Stimulated activated CD8-positive, alpha-beta memory T cell treated with anti-CD3 and anti-CD28 coated beads, Interleukin-12 subunit alpha, Interleukin-12 subunit beta, amount 100 ng/mL, for 1 hour (primary cell): ENCODE measurements around the gene CERCAM.

Source experiments
- DNase-seq: peaks from one replicate; pipeline ENCODE4 v3.0.0-alpha.2; 2020; ENCODE audit warnings: low read depth

Gene CERCAM, protein sequence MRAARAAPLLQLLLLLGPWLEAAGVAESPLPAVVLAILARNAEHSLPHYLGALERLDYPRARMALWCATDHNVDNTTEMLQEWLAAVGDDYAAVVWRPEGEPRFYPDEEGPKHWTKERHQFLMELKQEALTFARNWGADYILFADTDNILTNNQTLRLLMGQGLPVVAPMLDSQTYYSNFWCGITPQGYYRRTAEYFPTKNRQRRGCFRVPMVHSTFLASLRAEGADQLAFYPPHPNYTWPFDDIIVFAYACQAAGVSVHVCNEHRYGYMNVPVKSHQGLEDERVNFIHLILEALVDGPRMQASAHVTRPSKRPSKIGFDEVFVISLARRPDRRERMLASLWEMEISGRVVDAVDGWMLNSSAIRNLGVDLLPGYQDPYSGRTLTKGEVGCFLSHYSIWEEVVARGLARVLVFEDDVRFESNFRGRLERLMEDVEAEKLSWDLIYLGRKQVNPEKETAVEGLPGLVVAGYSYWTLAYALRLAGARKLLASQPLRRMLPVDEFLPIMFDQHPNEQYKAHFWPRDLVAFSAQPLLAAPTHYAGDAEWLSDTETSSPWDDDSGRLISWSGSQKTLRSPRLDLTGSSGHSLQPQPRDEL

DNA sequence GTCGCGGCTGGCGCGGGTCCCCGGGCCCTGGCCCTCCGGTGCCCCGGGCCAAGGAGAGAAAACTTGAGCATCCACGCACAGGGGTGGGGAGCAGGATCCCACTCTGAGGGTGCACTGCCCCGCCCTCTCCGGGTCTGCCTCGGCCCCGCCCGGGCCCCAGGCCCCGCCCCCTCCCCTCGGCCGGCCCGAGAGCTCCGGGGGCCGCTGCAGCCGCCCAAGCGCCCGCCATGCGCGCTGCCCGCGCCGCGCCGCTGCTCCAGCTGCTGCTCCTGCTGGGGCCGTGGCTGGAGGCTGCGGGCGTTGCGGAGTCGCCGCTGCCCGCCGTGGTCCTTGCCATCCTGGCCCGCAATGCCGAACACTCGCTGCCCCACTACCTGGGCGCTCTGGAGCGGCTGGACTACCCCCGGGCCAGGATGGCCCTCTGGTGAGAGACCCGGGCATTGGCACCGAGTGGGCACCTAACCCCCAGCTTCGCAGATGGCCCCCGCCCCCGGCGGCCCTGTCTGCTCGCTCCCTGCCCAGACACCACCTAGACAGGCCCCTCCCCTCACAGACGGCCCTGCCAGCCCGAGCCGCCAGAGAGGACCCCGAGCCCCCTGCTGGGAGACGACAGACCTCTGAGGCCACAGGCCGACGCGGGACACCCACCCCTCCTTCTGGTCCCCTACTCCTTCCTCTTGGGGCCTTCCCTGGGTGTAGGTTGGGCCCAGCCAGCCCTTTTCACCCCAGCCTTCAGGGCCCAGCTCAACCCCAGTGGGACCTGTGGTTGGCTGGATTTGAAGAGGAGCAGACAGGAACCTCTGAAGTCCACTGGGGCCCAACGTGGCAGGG lies at the start of gene CERCAM:
Gene CERCAM (plus strand): TSS at position 207 of the 831 bp plus-strand sequence. CDS start 21 bp downstream, at position 228.
- peak; percentile 20 for DNase-seq

DNA sequence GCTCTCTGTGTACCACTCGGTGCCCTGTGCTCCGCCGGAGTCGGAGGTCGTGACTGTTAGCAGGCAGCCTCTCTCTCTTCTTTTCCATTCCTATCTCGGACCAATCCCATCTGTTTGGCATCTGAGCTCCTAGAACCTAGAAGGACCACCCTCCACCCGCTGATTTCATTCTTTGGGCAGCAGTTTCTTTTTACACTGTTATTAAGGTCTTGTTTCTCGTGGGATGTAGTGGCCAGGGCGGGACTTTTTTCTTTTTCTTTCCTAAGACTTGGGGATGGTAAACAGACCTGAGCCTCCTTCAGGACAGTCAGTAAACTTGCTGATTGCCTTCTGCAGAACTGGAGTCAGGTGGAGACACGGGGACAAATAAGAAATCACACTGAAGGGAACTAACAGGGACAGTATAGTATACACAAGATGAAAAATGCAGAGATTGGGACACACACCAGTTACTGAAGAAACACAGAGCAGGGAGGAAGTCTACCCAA lies 49.0 kb upstream of the CERCAM start:
- DNase-seq, result no peak

DNA sequence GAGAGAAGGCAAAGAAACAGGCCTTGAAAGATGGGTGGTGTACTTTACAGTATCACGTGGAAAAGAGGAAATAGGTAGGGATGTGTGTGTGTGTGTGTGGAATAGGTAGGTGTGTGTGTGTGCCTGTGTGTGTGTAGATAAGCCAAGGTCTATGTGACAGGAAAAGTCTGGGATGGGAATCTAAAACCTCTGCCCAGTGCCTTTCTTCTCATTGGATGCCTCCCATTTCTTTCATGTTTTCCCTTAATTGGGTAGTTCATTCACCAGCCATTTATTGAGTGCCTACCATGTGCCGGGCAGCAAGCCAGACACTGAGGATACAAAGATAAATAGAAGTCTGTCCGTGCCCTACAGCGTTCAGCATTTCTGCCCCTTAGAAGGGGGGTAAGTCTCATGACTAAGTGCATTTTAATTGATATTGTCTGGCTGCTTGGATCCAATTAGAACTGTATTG lies 48.4 kb upstream of the CERCAM start:
- DNase-seq, result no peak

DNA sequence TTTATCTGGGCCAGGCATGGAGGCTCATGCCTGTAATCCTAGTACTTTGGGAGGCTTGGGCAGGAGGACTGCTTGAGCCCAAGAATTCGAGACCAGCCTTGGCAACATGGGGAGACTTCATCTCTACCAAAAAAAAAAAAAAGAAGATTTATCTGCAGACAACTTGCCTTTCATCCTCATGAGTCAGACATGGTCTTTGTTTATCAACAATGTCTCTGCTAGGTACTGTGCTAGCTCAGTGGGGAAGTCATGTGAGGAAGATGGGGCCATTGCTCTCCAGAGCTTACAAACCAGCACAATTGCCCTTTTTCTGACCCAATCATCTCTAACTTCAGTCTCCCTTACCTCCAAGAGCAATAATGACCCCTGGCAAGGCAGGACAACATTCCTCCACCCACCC lies 47.9 kb upstream of the CERCAM start:
- DNase-seq, result no peak

DNA sequence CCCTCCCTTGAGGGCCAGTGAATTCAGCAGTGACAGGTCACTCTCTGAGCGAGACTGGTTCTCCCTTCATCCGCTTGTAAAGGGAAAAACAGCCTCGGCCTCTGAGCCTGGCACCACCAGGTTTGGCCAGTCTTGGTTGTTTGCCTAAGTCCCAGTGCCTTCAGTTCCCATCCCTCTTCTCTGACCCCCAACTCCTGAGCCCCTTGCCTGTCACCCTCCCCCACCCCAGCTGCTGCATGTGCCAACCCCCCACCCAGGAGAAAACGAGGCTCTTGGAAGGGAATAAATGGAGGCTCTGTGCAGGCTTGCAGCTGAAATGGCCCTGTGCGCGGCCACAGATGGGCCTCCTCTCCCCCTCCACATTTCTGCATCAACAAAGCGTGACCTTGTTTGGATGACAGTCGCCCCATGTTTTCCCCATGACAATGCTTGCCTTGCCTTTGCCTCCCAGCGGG lies 46.4 kb upstream of the CERCAM start:
- DNase-seq, result no peak

DNA sequence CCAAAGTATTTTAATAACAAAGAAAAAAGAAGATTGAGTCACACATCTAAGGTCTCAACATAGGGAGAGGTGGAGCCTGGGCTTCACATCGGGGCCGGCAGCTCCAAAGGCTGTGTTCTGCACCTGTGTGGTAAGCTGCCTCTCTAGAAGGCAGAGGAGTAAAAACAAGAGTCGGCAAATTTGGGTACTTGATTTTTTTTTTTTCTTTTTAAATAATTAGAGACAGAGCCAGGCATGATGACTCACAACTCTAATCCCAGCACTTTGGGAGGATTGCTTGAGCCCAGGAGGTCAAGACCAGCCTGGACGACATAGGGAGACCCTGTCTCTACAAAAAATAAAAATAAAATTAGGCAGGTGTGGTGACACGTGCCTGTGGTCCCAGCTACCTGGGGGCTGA lies 44.8 kb upstream of the CERCAM start:
- no peak for DNase-seq

DNA sequence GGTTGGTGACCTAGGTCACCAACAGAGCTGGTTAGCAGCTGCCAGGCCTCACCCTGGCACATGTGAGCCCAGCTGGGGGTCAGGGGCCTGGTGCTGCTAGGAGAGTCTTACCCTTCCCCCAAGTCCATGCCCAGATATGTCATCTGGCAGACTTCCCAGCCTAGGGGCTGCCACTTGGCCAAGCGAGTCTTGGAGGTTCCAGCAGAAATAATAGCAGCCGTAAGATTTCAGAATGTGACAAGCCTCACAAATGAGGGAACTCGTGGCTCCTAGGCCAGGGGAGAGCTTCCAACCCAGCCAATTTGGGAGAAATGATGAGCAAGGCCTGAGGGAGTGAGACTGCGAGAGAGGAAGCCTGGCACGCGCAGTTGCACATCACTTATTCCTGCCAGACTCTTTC lies 38.4 kb upstream of the CERCAM start:
- no peak for DNase-seq

DNA sequence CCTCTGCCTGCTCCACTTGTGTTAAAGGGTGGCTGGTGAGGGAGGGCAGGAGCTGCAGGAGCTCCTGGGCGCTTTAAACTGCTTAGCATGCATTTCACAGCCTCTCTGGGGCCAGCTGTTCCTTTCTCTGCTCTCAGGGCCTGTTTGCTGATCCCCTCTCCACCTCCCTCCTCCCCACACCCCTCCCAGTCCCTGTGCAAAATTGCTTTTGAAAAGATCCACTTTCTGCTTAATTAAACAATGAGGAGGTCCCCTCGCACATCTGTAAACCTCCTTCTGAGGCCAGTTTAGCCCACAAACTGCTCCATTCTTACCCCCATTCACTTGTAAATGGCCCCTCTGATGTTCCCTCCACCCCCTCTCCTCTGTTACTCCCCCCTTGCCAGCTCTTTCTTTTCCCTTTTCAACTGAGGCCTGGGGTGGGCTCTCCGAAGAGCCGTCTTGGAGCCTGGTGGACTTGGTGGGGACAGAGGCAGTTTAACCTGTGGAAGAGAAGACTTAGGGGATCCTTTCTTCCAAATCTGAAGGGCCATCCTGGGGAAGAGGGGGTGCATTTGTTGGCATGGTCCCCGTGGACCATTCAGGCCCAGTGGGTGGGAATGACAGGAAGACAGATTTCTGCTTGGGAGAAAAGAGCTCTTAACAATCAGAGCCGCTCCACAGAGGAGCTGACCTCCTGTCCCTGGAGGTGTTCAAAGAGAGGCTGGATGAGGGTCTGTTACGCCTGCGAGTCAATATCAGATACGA lies 37.5 kb upstream of the CERCAM start:
- DNase-seq, result no peak

DNA sequence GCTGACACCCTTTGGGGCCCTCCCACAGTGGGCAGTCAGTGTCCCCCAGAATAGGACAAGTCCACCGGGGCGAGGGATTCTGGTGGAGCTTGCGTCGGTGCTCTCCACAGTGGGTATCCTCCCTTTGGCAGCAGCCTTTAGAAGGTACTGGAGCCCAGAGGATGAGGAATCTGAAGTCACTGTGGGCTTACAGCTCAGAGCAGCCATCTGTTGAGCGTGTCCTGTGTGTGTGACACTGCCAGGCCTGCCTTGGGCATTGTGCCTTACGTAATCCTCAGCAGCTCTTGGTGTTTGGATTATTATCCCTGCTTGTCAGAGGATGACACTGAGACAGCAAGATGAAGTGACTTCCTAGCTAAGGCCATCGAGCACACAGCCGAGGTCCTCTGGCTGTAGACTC lies 36.9 kb upstream of the CERCAM start:
- no peak for DNase-seq

DNA sequence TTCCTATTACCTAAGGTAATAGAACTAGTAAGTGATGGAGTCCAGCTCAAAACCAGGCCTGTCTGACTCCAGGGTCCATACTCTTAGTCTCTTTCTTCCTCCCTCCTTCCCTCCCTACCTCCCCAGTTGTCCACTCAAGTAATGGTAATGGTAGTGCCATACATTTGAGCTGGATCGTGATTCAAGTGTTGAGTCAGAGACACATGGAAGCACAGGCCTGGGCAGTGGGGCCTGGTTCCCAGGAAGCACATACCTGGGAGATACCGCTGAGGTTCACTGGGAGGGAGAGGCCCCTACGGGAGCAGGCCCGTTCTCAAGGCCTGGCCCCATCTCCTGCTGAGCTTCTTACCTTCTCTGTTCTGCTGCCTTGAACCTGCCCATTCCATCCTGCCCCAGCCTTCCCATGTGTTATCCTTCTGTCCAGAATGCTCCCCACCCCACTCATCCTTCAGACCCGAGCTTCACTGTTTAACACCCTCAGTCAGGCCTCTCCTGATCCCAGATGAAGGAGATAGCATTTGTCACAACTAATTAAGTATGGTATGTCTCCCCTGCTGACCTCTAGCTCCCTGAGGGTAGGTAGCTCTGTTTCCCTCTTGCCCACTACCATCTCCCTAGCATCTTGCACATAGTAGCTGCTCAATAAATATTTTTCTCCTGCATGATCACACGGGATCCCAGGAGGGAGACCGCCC lies 35.7 kb upstream of the CERCAM start:
- DNase-seq, result no peak

DNA sequence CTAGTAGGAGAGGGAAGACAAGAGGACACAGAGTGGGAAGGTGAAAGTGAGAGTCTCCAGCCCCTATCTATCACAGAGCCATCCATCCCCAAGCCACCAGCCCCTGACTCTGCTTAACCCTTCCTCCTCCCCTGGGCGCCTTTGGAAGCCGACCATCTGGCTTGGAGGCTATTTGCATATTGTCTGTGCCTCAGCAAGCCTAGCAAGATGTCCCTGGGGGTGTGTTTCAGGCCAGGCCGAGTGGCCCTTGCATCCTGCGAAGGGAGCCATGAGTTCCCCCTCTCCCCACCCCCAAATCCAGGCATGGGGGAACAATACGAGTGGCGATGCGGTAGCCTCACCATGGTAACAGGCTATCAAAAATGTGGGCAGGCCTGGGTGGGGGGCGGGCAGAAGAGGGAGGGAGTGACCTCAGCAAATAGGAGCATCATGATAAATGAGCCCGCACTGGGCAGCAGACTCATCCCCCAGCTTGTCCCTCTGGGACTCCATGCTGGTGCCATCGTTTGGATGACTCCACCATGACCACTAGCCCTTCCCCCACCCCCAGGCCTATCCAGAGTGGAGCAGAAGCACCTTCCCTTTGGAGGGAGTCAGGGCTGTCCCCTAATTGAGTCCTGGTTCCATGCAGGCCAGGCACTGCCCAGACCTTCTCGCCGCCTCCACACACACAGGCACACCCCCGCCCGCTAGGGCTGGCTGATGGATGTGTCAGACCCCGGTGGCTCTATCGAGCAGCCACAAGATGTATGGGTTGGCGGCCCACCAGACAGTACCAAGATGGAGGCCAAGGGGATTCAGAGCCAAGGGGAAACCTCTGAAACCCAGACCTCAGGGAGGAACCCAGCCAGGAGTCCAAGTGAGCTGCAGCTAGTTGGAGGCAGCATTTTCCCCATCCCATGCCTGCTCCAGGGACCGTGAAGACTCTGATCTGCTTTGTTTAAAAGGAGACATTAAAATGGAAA lies 34.9 kb upstream of the CERCAM start:
- DNase-seq, result no peak

DNA sequence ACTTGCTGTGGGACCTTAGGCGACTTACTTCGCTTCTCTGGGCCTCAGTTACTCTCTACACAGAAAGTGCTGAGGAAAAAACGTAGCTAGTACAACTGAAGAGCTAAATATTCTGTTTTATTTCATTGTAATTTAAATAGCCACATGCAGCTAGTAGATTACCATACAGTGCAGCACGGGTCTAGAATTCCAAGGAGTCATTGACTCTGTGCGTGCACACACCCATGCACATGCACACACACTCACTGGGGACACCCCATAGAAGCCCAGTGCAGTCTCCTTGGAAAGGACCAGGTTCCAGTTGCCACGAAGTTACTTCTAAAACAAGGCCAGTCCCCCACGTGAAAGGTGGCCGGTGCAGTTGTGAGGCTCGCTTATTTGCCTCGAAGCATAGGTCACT lies 32.5 kb upstream of the CERCAM start:
- no peak for DNase-seq

DNA sequence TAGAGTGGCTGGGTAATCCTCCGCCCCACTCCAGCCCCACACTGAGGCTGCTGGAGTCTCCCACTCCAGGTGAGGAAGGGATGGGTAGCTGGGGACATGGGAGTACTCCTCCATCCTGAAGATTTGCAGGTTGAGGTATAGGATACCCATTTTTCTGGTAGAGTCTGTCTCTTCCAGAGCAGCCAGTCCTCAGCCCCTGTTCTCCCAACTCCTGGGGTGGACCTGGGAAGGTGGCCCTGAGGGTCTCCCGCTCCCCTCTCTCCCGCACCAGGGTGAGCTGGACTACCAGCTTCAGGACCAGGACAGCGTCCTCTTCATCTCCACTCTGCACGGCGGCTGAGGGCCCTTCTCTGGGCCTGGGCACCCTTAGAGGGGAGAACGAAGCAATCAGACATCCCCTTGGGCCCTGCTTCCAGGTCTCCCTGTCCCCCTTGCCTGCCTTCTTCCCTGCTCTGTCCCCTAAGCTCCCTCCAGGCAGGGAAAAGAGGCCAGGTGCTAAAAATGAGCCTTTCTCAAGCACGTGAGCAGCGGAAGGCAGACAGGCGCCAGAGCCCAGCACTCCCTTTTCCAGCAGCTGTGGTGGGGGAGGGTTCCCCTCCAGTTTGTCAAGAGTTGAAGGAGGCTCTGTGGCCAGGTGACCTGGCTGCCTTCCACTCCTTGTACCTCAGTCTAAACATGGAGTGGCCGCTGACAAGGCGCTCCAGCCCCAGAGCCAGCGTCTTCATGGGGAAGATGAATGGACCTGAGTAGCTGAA lies 31.1 kb upstream of the CERCAM start:
- no peak for DNase-seq

DNA sequence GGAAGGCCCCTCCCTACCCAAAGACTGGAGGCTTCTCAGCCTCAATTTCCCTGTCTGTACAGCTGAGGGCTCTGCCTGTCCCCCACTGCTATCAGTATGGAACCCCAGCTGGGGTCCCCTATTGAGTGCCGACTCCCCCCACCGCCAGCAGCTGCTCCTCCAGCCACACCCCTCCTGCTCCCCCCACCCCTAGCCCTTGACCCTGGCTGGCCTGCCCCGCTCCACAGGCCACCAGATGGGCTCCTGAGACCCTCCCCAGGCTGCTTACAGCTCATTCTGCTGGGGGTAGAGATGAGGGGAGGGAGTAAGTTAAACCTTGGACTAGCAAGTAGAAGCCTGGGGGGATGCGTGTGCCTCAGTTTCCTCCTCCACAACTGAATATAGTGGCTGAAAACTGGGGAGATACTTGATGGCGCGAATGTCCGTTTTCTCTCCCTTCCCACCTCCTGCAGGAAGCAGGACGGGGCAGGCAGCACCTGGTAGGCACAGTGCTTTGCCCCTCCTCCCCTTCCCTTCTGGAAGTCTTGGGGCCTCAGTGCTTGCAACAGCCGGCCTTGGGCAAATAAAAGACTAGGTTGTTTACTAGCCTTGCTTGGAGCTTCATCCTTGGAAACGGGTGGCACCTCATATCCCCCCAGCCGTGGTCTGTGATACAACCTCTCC lies 30.4 kb upstream of the CERCAM start:
- DNase-seq, result no peak

DNA sequence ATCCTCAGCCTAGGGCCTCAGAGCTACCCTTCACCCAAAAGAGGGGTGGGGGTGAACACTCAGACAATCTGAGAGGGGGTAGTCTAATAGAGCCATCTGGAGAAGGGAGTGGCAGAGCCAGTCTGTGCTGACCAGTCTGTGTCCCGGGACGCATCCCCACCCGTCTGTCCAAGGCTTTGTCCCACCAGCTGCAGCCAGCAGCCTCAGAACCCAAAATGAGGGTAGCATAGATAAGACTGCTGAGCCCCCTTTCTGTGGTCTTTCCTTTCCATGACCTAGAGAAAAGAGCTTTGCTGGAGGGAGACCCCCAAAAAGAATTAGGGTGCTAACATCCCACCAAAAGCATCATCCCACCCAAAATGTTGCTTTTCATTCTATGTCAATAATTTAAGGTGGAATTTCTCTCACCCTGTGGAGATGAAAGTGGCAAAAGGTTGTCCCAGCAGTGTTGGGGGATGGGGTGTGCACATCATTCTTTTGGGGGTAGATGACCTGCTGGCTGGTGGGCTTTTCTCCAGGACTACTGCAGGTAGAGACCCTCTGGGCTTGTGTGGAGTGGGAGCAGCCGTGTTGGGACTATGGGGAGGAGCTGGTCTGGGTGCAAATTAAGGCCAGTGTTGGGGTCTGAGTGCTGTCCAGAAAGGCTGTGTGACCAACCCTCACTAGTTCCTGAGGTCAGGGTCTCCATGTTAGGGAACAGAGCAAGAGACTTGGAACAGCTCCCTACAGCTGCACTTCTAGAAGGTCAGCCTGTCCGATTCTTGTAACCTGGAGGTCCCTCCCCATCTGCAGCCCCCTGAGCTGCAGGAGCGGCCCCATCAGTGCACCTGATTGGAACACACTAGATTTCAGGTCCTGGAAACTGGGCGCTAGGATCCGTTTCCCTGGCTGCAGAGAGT lies 29.6 kb upstream of the CERCAM start:
- DNase-seq, result no peak

DNA sequence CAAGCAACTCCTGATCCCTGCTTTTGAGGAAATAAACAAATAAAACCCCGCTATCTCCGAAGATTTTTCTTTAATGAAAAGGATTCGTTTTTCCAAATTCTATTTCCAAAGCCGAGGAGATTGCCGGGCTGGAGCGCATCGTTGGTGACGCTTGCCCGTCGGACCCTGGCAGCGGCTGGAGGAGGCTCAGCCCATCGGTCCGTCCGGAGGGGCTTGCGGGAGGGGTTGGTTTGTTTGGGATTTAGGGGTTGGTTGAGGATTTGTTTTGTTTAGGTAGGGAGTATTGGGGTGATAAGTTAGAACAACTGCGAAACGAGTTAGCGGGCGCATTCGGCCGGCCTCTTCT lies 28.7 kb upstream of the CERCAM start:
- no peak for DNase-seq

DNA sequence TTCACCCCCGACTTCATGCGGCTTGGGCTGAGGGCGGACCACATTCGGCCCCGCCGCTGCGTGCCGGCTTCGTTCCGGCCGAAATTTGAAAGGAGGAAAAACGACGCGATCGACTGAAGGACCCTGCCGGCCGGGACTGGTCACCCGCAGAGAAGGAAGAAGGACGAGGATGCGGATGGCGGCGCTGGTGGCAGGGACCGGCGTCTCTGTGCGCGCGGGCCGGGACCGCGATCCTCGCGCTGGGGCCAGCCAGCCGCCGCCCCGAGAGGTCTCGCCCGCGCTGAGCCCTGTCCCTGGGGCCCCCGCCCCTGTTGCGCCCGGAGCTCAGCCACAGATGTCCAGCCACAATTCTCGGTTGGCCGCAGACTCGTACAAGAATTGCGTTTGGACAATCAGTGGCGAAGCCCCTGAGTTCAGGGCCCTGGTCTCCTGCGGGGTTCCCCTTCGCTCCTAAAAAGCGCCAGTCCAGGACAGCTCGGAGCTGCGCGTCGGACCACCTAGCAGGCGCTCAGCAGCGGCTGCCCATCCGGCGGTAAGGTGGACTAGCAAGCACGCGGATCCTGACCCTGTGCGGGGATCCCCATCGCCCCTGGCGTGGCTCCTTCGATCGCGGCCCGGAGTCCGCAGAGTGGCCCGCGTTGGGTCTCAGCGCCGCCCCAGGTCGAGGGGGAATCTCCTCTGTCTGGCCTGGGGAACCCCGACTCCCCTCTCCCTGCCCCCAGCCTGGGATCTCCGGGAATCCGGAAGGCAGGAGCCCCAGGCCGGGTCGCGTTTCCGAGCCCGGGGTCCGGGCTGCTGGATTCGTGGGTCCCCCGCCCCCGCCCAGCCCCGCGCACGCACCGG lies 28.1 kb upstream of the CERCAM start:
- DNase-seq, result no peak
